Activated CD4-positive, alpha-beta T cell treated with anti-CD3 and anti-CD28 coated beads, Interleukin-2, amount 10 ng/mL, durations not matched to agents 7 days and 5 days (primary cell): Measurements from ENCODE around the gene RAB24. TPM values are rescaled to one million over a fixed set of nuclear protein-coding genes. Genes with fewer than 3 reads are reported as not detected.

ENCODE experiments used
- CTCF ChIA-PET: fragments of 350-600 bp; sonication (Branson Sonifier 250); formaldehyde crosslinking; loops from one replicate; lab custom pipeline; 2021; ENCODE audit warnings: antibody characterized with exemption; lab: Charles Lee
- POLR2A ChIA-PET: fragments of 350-600 bp; sonication (Branson Sonifier 250); formaldehyde crosslinking; loops from one replicate; lab custom pipeline; 2021; ENCODE audit warnings: antibody characterized with exemption; lab: Charles Lee
- DNase-seq: peaks from one replicate; pipeline ENCODE4 v3.0.0-alpha.2; 2020
- H3K27ac Mint-ChIP-seq: one replicate; pipeline ENCODE4 v1.8.0; 2021; ENCODE audit warnings: mild to moderate bottlenecking, moderate library complexity, mixed read lengths
- H3K27me3 Mint-ChIP-seq: one replicate; pipeline ENCODE4 v1.8.0; 2021; ENCODE audit warnings: mixed read lengths
- H3K36me3 Mint-ChIP-seq: one replicate; pipeline ENCODE4 v1.8.0; 2021; ENCODE audit warnings: low read depth, mixed read lengths
- H3K4me1 Mint-ChIP-seq: one replicate; pipeline ENCODE4 v1.8.0; 2021; ENCODE audit warnings: mixed read lengths
- H3K4me3 Mint-ChIP-seq: one replicate; pipeline ENCODE4 v1.8.0; 2021; ENCODE audit warnings: mild to moderate bottlenecking, moderate library complexity, mixed read lengths
- H3K9me3 Mint-ChIP-seq: one replicate; pipeline ENCODE4 v1.8.0; 2021; ENCODE audit warnings: mixed read lengths
- total RNA-seq, 2 experiments: library from RNA; stranded (reverse); gene quantifications; one replicate each; pipeline ENCODE4 v1.2.3, GENCODE V29; 2021

The RAB24 gene
- total RNA-seq, 2 experiments from 2014 or later = 28.3 to 34.4 TPM

GRCh38 chr5:177339107-177339638 lies 35.7 kb upstream of the RAB24 start:
- Mint-ChIP-seq H3K4me1 (peaks cover 28% of the 10 kb centered on the region), H3K4me3 (no peak overlapping the region)

GRCh38 chr5:177338251-177339106 lies 35.0 kb upstream of the RAB24 start:
- no peak for DNase-seq
- no peak overlapping the region for H3K27ac Mint-ChIP-seq
- H3K4me1 Mint-ChIP-seq = peaks cover 25% of the 10 kb centered on the region
- peaks cover 65% of the 10 kb centered on the region for H3K36me3 Mint-ChIP-seq
- ChIA-PET POLR2A (no interaction called here), CTCF (interaction anchor here (1.0 to 1.6 kb wide), 3 partner anchors 12 to 65 kb away, joined by 3 read pairs; no protein-coding TSS in a partner anchor)
- H3K9me3 Mint-ChIP-seq = peaks cover 6% of the 10 kb centered on the region
- no peak overlapping the region for H3K4me3 Mint-ChIP-seq
- no peaks in the 10 kb centered on the region for H3K27me3 Mint-ChIP-seq

More at GRCh38 chr5:177339107-177339638, 35.7 kb upstream of the RAB24 start:
- CTCF ChIA-PET = interaction anchor here (1.0 kb wide), 2 partner anchors 11 to 27 kb away, joined by 3 read pairs; no protein-coding TSS in a partner anchor
- Mint-ChIP-seq H3K27ac (peak overlapping the region; percentile 9), H3K36me3 (peaks cover 63% of the 10 kb centered on the region), H3K9me3 (peaks cover 6% of the 10 kb centered on the region), H3K27me3 (no peaks in the 10 kb centered on the region)
- POLR2A ChIA-PET = no interaction called here
- DNase-seq = no peak

GRCh38 chr5:177336603-177337494 lies 33.3 kb upstream of the RAB24 start:
- H3K9me3 Mint-ChIP-seq = peaks cover 6% of the 10 kb centered on the region
- ChIA-PET CTCF (interaction anchor here (0.6 to 1.6 kb wide), 6 partner anchors 8 to 208 kb away, joined by 3 to 4 read pairs (median 3); partner anchors contain the start of gene LMAN2), POLR2A (no interaction called here)
- H3K36me3 Mint-ChIP-seq = peaks cover 64% of the 10 kb centered on the region
- peaks cover 24% of the 10 kb centered on the region for H3K4me1 Mint-ChIP-seq
- H3K27me3 Mint-ChIP-seq = no peaks in the 10 kb centered on the region
- no peak overlapping the region for H3K27ac Mint-ChIP-seq
- no peak for DNase-seq
- H3K4me3 Mint-ChIP-seq = no peak overlapping the region

- Mint-ChIP-seq H3K27me3 (no peaks in the 10 kb centered on the region), H3K9me3 (peaks cover 6% of the 10 kb centered on the region), H3K27ac (peak overlapping the region; percentile 68), H3K4me1 (peaks cover 20% of the 10 kb centered on the region), H3K4me3 (no peak overlapping the region), H3K36me3 (peaks cover 59% of the 10 kb centered on the region)
- ChIA-PET CTCF (interaction anchor here (0.6 to 1.6 kb wide), 6 partner anchors 8 to 208 kb away, joined by 3 to 4 read pairs (median 3); partner anchors contain the start of gene LMAN2), POLR2A (no interaction called here)
- DNase-seq = peak; percentile 45
Observed at GRCh38 chr5:177336112-177336511, 32.6 kb upstream of the RAB24 start.

DNA sequence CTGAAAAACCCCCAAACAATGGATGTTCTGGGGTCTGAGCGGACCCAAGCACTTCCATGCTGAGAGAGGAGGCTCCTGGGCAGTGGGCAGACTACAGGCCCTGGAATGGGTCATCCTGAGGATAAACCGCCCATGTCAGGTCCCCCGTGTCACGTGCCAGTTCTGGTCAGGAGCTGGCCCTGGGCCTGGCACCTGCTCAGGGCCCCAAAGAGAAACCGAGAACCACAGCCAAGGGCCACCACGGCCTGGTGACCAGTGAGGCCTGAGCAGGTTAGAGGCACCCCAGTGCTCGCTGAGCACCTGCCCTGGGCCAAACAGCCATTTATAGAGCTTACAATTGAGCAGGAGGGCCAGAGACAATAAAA lies 32.2 kb upstream of the RAB24 start:
- Mint-ChIP-seq H3K9me3 (peaks cover 6% of the 10 kb centered on the region), H3K4me1 (peaks cover 21% of the 10 kb centered on the region), H3K27me3 (no peaks in the 10 kb centered on the region), H3K27ac (no peak overlapping the region), H3K36me3 (peaks cover 58% of the 10 kb centered on the region), H3K4me3 (no peak overlapping the region)
- POLR2A ChIA-PET = no interaction called here
- no peak for DNase-seq
- CTCF ChIA-PET = interaction anchor here (1.0 to 1.6 kb wide), 4 partner anchors 8 to 18 kb away, joined by 3 to 4 read pairs (median 4); no protein-coding TSS in a partner anchor

DNA sequence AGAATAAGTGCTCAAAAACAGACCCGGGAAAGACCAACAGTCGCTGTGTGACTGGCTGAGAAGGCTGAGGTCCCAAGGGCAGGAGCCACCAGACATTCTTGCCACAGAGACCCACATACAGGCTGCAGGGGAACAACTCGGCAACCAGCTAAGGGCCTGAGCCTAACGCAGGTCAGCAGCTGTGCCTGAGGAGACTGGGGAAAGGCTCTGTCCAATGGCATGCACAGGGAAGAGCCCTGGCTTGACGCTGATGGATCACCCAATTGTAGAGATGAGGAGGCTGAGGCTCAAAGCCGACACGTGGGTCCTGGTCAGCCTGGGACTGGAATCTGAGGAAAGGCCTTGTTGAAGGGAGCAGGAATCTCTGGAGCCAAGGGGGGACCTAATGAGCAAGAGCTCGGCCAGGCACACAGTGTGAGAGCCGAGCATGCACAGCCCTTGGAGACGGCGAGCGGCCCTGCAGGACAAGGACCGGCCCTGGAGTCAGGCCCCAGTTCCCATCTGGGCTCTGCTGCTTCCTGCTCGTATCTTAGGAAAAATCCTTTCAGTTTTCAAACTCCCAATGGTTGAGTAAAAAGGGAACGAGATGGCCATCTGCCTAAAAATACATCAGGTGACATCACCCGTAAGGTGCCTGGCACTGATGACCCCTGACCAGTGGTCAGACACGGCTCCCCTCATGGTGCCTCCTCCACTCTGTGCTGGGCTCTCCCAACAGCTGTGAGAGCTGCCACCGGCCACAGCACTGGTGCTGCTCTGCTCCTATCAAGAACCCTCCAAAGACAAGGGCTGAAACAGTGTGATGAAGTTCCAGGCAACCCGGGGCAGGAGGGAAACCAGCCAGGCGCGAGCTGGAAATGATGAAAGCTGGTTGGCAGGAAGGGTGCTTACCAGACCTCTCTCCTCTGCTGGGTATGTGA lies 31.5 kb upstream of the RAB24 start:
- H3K27me3 Mint-ChIP-seq = no peaks in the 10 kb centered on the region
- no peak for DNase-seq
- peaks cover 18% of the 10 kb centered on the region for H3K4me1 Mint-ChIP-seq
- H3K36me3 Mint-ChIP-seq = peaks cover 57% of the 10 kb centered on the region
- H3K4me3 Mint-ChIP-seq = no peak overlapping the region
- ChIA-PET CTCF (interaction anchor here (1.0 to 1.6 kb wide), 4 partner anchors 9 to 17 kb away, joined by 3 to 4 read pairs (median 4); no protein-coding TSS in a partner anchor), POLR2A (no interaction called here)
- H3K9me3 Mint-ChIP-seq = peaks cover 6% of the 10 kb centered on the region
- H3K27ac Mint-ChIP-seq = no peak overlapping the region

GRCh38 chr5:177334155-177334551 lies 30.6 kb upstream of the RAB24 start:
- H3K27me3 Mint-ChIP-seq = no peaks in the 10 kb centered on the region
- DNase-seq = no peak
- ChIA-PET CTCF (interaction anchor here (0.6 to 1.3 kb wide), 3 partner anchors 44 to 69 kb away, joined by 3 to 4 read pairs (median 3); no protein-coding TSS in a partner anchor), POLR2A (no interaction called here)
- H3K4me3 Mint-ChIP-seq = no peak overlapping the region
- peaks cover 53% of the 10 kb centered on the region for H3K36me3 Mint-ChIP-seq
- no peak overlapping the region for H3K27ac Mint-ChIP-seq
- peaks cover 9% of the 10 kb centered on the region for H3K4me1 Mint-ChIP-seq
- H3K9me3 Mint-ChIP-seq = no peaks in the 10 kb centered on the region

- ChIA-PET POLR2A (no interaction called here), CTCF (interaction anchor here (0.6 to 1.5 kb wide), 5 partner anchors 13 to 70 kb away, joined by 3 to 4 read pairs (median 3); no protein-coding TSS in a partner anchor)
Observed at GRCh38 chr5:177333420-177334154, 30.1 kb upstream of the RAB24 start.

GRCh38 chr5:177332896-177333260 lies 29.4 kb upstream of the RAB24 start:
- Mint-ChIP-seq H3K27ac (no peak overlapping the region), H3K4me3 (no peak overlapping the region), H3K9me3 (no peaks in the 10 kb centered on the region), H3K4me1 (peaks cover 10% of the 10 kb centered on the region), H3K36me3 (peaks cover 44% of the 10 kb centered on the region), H3K27me3 (no peaks in the 10 kb centered on the region)
- DNase-seq = no peak
- POLR2A ChIA-PET = no interaction called here
- CTCF ChIA-PET = interaction anchor here (0.7 to 1.5 kb wide), 5 partner anchors 12 to 57 kb away, joined by 3 read pairs; partner anchors contain the start of gene LMAN2

More at GRCh38 chr5:177333420-177334154, 30.1 kb upstream of the RAB24 start:
- Mint-ChIP-seq H3K4me3 (no peak overlapping the region), H3K9me3 (no peaks in the 10 kb centered on the region), H3K4me1 (peaks cover 9% of the 10 kb centered on the region), H3K27me3 (no peaks in the 10 kb centered on the region), H3K27ac (no peak overlapping the region), H3K36me3 (peaks cover 47% of the 10 kb centered on the region)
- DNase-seq = no peak

DNA sequence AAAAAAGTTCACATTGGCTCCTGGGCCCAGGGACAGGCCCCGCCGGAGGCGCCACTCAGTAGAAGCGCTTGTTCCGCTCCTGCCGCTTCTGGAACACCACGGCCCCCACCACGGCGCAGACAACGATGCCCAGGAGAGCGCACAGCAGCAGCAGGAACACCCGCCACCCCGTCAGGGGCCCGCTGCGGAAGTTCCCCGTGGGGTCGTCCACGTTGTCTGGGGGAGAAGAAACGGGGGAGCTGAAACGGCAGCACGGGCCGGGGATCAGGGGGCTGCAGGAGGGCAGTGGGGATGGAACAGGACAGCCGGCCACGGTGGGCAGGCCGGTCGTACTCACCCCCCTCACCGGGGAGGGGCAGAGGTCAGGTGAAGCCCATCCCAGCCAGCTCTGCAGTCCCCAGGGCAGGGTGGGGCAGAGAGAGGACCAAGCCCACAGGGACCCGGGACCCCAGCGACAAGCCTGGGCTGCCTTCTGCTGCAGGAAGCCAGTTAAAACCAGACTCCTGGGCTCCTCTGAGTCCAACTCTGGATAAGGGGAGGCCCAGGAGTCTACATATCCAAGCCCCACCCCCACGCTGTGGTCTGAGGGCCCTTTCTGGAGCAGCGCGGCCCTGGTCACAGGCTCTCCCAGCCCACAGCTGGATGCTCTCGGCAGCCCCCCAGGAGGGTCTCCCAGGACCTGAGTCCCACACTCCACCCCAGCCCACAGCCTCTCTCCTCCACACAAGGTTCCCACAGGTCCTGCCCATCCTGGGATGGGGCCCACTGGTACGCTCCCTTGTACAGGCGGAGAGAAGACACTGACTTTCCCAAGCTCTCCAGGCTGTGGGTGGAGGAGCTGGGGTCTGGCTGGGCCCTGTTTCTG lies 28.7 kb upstream of the RAB24 start:
- ChIA-PET CTCF (interaction anchor here (0.7 to 1.5 kb wide), 7 partner anchors 12 to 123 kb away, joined by 3 to 4 read pairs (median 3); partner anchors contain the start of gene LMAN2), POLR2A (no interaction called here)
- H3K27me3 Mint-ChIP-seq = no peaks in the 10 kb centered on the region
- DNase-seq = no peak
- peaks cover 40% of the 10 kb centered on the region for H3K36me3 Mint-ChIP-seq
- peaks cover 15% of the 10 kb centered on the region for H3K4me1 Mint-ChIP-seq
- no peaks in the 10 kb centered on the region for H3K9me3 Mint-ChIP-seq
- H3K4me3 Mint-ChIP-seq = no peak overlapping the region
- H3K27ac Mint-ChIP-seq = no peak overlapping the region
